Mesenchymal stem cell (in vitro differentiated cells and primary cell): ENCODE results near the gene FRAS1.

ENCODE experiments used
- DNase-seq: peaks from one replicate; pipeline ENCODE4 v3.0.0-alpha.2; 2013
- H2AFZ ChIP-seq: one replicate; pipeline ENCODE4 v1.6.1; 2013; ENCODE audit warnings: low read depth, mild to moderate bottlenecking, control low read depth, inconsistent platforms, low read length, moderate library complexity
- H2AK5ac ChIP-seq: 2 replicates; pipeline ENCODE4 v1.6.1; 2013; ENCODE audit warnings: low read length, moderate library complexity, mild to moderate bottlenecking, inconsistent platforms; ENCODE audit not compliant: severe bottlenecking
- H2BK120ac ChIP-seq: one replicate; pipeline ENCODE4 v1.6.1; 2013; ENCODE audit warnings: low read depth, mild to moderate bottlenecking, inconsistent platforms, low read length, moderate library complexity
- H2BK12ac ChIP-seq, 2 experiments: one replicate each; pipeline ENCODE4 v1.6.1; 2013; ENCODE audit warnings: inconsistent platforms in 2 of 2, low read length in 2 of 2, mild to moderate bottlenecking in 2 of 2, moderate library complexity in 2 of 2, control low read depth in 1 of 2
- H2BK15ac ChIP-seq: one replicate; pipeline ENCODE4 v1.6.1; 2013; ENCODE audit warnings: mild to moderate bottlenecking, low read depth, inconsistent platforms; ENCODE audit not compliant: poor library complexity, severe bottlenecking
- H2BK5ac ChIP-seq: 2 replicates; pipeline ENCODE4 v1.6.1; 2013; ENCODE audit warnings: low read depth, mild to moderate bottlenecking, low read length, control low read depth, inconsistent platforms; ENCODE audit not compliant: poor library complexity, severe bottlenecking
- H3K14ac ChIP-seq, 2 experiments: one replicate each; pipeline ENCODE4 v1.6.1; 2013; ENCODE audit warnings: inconsistent platforms in 2 of 2, low read length in 2 of 2, control low read depth in 1 of 2, mild to moderate bottlenecking in 1 of 2, moderate library complexity in 1 of 2
- H3K18ac ChIP-seq, 2 experiments: one replicate each; pipeline ENCODE4 v1.6.1; 2013; ENCODE audit warnings: inconsistent platforms in 2 of 2, low read length in 2 of 2, control low read depth in 1 of 2, low read depth in 1 of 2, mild to moderate bottlenecking in 1 of 2
- H3K23ac ChIP-seq, 2 experiments: one replicate each; pipeline ENCODE4 v1.6.1; 2013; ENCODE audit warnings: inconsistent platforms in 2 of 2, low read length in 2 of 2, mild to moderate bottlenecking in 2 of 2, moderate library complexity in 2 of 2, control low read depth in 1 of 2
- H3K27ac ChIP-seq: 2 replicates; pipeline ENCODE4 v1.5.1; 2013; ENCODE audit warnings: mild to moderate bottlenecking, moderate library complexity, low read length, control low read depth, inconsistent platforms; ENCODE audit not compliant: poor library complexity, severe bottlenecking
- H3K27me3 ChIP-seq, 2 experiments: 2 replicates each; pipeline versions ENCODE4 v1.6.1 to v1.7.0; 2013; ENCODE audit warnings: low read length in 2 of 2, mild to moderate bottlenecking in 2 of 2, moderate library complexity in 2 of 2, control low read depth in 1 of 2, inconsistent platforms in 1 of 2; ENCODE audit not compliant: control insufficient read depth in 1 of 2, insufficient read depth in 1 of 2
- H3K36me3 ChIP-seq, 2 experiments: 2 replicates each; pipeline versions ENCODE4 v1.6.1 to v1.7.0; 2013; ENCODE audit warnings: low read length in 2 of 2, control low read depth in 1 of 2, inconsistent platforms in 1 of 2, low read depth in 1 of 2, mild to moderate bottlenecking in 1 of 2; ENCODE audit not compliant: insufficient read depth in 2 of 2, control insufficient read depth in 1 of 2
- H3K4ac ChIP-seq, 2 experiments: one replicate each; pipeline ENCODE4 v1.6.1; 2013; ENCODE audit warnings: inconsistent platforms in 2 of 2, low read length in 2 of 2, mild to moderate bottlenecking in 2 of 2, moderate library complexity in 2 of 2, control low read depth in 1 of 2, low read depth in 1 of 2
- H3K4me1 ChIP-seq: 2 replicates; pipeline ENCODE4 v1.6.1; 2013; ENCODE audit warnings: low read depth, low read length, control low read depth; ENCODE audit not compliant: control insufficient read depth, insufficient read depth
- H3K4me2 ChIP-seq: 2 replicates; pipeline ENCODE4 v1.6.1; 2013; ENCODE audit warnings: low read length, mild to moderate bottlenecking, inconsistent platforms; ENCODE audit not compliant: poor library complexity, severe bottlenecking
- H3K4me3 ChIP-seq, 2 experiments: 2 replicates each; pipeline versions ENCODE4 v1.5.1 to v1.7.0; 2013; ENCODE audit warnings: low read length in 2 of 2, mild to moderate bottlenecking in 2 of 2, control low read depth in 1 of 2, low read depth in 1 of 2; ENCODE audit not compliant: insufficient read depth in 1 of 2
- H3K79me1 ChIP-seq: replicated peaks from 2 replicates; pipeline ENCODE4 v1.6.1; 2013; ENCODE audit warnings: mild to moderate bottlenecking, control low read depth, low read length, inconsistent platforms; ENCODE audit not compliant: poor library complexity, severe bottlenecking
- H3K9ac ChIP-seq: 2 replicates; pipeline ENCODE4 v1.7.0; 2013; ENCODE audit warnings: mild to moderate bottlenecking, low read length, moderate library complexity
- H3K9me3 ChIP-seq: 2 replicates; pipeline ENCODE4 v1.7.0; 2013; ENCODE audit warnings: mild to moderate bottlenecking, low read length; ENCODE audit not compliant: control insufficient read depth
- H4K8ac ChIP-seq: one replicate; pipeline ENCODE4 v1.6.1; 2013; ENCODE audit warnings: inconsistent platforms, mild to moderate bottlenecking, low read length, moderate library complexity
- H4K91ac ChIP-seq: one replicate; pipeline ENCODE4 v1.6.1; 2013; ENCODE audit warnings: mild to moderate bottlenecking, low read length, inconsistent platforms
- WGBS: methylation state at CpG from one replicate; pipeline ENCODE4 v1.1.7; 2013; ENCODE audit warnings: mixed read lengths; 5-methylcytosine and 5-hydroxymethylcytosine counted together

The FRAS1 gene

DNA sequence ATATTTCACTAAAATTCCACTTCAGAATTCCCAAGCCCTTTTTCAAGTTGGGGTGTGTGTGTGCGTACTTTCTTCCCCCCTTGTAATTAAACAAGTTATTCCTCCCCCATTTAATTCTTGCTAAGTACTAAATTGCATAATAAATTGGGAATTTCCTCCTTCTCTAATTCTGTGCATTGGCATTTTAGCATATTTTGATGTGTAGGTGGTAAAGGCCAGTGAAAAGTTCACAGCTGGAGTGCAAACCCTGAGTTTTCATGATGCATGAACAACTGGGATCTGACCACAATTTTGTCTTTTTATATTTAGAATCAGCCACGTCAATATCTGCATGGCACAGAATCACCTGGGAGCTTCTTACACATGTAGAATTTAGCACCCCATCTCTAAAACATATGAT lies 513.0 kb downstream of the FRAS1 start:
- Histone ChIP-seq H3K4ac (no peak overlapping the region), H2AFZ (no peak overlapping the region), H3K36me3 (no peaks in the 10 kb centered on the region), H3K27me3 (no peaks in the 10 kb centered on the region), H3K14ac (no peak overlapping the region), H2BK120ac (no peak overlapping the region), H2AK5ac (no peak overlapping the region), H2BK5ac (no peak overlapping the region), H4K8ac (no peak overlapping the region), H3K4me1 (peaks cover 9% of the 10 kb centered on the region), H3K9me3 (no peaks in the 10 kb centered on the region), H4K91ac (no peak overlapping the region), H2BK12ac (no peak overlapping the region), H3K4me2 (no peak overlapping the region), H3K27ac (no peak overlapping the region), H3K79me1 (no peaks in the 10 kb centered on the region), H3K18ac (no peak overlapping the region), H3K4me3 (no peak overlapping the region), H2BK15ac (no peak overlapping the region), H3K23ac (no peak overlapping the region), H3K9ac (no peak overlapping the region)
- WGBS = no CpG with 5 or more reads among the region's 2 CpGs
- DNase-seq = no peak

DNA sequence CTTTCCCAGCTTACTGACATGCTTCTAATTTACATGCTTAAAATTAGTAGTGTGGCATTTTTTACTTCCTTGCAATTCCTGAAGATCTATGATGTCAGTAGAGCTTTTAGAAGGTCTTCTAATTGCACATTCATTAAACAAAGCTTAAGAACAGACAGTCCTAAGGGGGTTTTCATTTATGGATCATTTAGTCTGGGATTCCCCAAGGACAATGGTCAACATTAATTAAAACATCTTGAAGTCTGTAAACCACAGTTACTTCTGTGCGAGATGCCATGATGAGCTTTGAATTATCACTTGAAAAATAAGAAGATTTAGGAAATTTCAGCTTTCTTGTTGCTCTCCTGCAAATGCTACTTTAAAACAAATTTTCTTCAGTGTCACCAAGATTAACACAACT lies 514.7 kb downstream of the FRAS1 start:
- Histone ChIP-seq H3K27ac (no peak overlapping the region), H3K4me2 (no peak overlapping the region), H3K23ac (no peak overlapping the region), H2AFZ (no peak overlapping the region), H3K4me1 (peaks cover 7% of the 10 kb centered on the region), H2BK120ac (no peak overlapping the region), H4K8ac (no peak overlapping the region), H3K9ac (no peak overlapping the region), H3K79me1 (no peaks in the 10 kb centered on the region), H2BK12ac (no peak overlapping the region), H3K27me3 (no peaks in the 10 kb centered on the region), H3K4me3 (no peak overlapping the region), H2BK15ac (no peak overlapping the region), H3K14ac (no peak overlapping the region), H3K9me3 (no peaks in the 10 kb centered on the region), H3K36me3 (no peaks in the 10 kb centered on the region), H2BK5ac (no peak overlapping the region), H2AK5ac (no peak overlapping the region), H3K18ac (no peak overlapping the region), H4K91ac (no peak overlapping the region), H3K4ac (no peak overlapping the region)
- 83% methylated on average over 1 of the region's 1 CpG for WGBS
- no peak for DNase-seq

- no peak overlapping the region for H3K14ac ChIP-seq
- H3K9me3 ChIP-seq = no peaks in the 10 kb centered on the region
- no peak overlapping the region for H2BK120ac ChIP-seq
- H2BK15ac ChIP-seq = no peak overlapping the region
- no peaks in the 10 kb centered on the region for H3K27me3 ChIP-seq
- 97% methylated on average over 3 of the region's 3 CpGs for WGBS
- peaks cover 0 to 2% of the 10 kb centered on the region in 2 experiments for H3K36me3 ChIP-seq
- H3K4me1 ChIP-seq = no peaks in the 10 kb centered on the region
- H2AK5ac ChIP-seq = no peak overlapping the region
- H3K79me1 ChIP-seq = no peaks in the 10 kb centered on the region
- H2BK12ac ChIP-seq = no peak overlapping the region
- no peak overlapping the region for H3K27ac ChIP-seq
- H4K8ac ChIP-seq = no peak overlapping the region
- no peak overlapping the region for H3K4me2 ChIP-seq
- DNase-seq = no peak
- H3K4me3 ChIP-seq = no peak overlapping the region
- no peak overlapping the region for H3K9ac ChIP-seq
- H3K23ac ChIP-seq = no peak overlapping the region
- H3K18ac ChIP-seq = no peak overlapping the region
- no peak overlapping the region for H4K91ac ChIP-seq
- H2AFZ ChIP-seq = no peak overlapping the region
- no peak overlapping the region for H3K4ac ChIP-seq
- H2BK5ac ChIP-seq = no peak overlapping the region
Observed at GRCh38 chr4:78578674-78579425, 521.7 kb downstream of the FRAS1 start.

GRCh38 chr4:78581618-78582017 lies 524.5 kb downstream of the FRAS1 start:
- H4K91ac ChIP-seq = no peak overlapping the region

More at GRCh38 chr4:78581618-78582017, 524.5 kb downstream of the FRAS1 start:
- Histone ChIP-seq H2BK12ac (no peak overlapping the region), H3K79me1 (no peaks in the 10 kb centered on the region), H2BK5ac (no peak overlapping the region), H3K27ac (no peak overlapping the region), H2BK15ac (no peak overlapping the region), H3K9ac (no peak overlapping the region), H3K27me3 (no peaks in the 10 kb centered on the region), H3K9me3 (no peaks in the 10 kb centered on the region), H2AFZ (no peak overlapping the region), H3K4me1 (no peaks in the 10 kb centered on the region), H3K36me3 (peaks cover 0 to 7% of the 10 kb centered on the region in 2 experiments), H3K23ac (no peak overlapping the region), H3K18ac (no peak overlapping the region), H2AK5ac (no peak overlapping the region), H3K4ac (no peak overlapping the region), H4K8ac (no peak overlapping the region), H3K4me2 (no peak overlapping the region), H3K4me3 (no peak overlapping the region), H3K14ac (no peak overlapping the region), H2BK120ac (no peak overlapping the region)
- 90% methylated on average over 3 of the region's 3 CpGs for WGBS
- DNase-seq = no peak
